ENCODE results near the gene LRRC10.
A peak's percentile ranks its signal among the peaks of the same experiment; 100 is the strongest.

Gene LRRC10

DNA sequence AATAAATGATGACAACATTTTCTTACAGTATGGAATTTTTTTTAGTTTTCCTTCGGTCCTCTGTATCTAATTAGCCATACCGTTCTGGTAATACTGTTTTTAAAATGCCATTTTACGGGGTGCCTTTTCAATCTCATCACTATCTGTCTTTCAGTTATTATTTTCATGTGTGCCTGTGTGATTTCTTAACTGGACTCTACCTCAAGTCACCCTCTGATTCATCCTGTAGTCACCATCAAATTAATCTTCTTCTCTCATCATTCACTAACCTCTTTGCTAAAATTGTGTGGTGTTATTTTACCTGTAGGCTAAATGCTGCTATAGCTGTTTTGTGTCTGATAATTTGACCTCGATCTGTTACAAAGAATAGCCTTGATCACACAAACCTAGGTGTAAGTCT lies 41.5 kb downstream of the LRRC10 start:
- peaks cover 45% of the 10 kb centered on the region for H3K36me3 Mint-ChIP-seq (ENCODE audit: low read depth)
- H3K4me1 Mint-ChIP-seq (ENCODE audit: low read depth): no peaks in the 10 kb centered on the region

DNA sequence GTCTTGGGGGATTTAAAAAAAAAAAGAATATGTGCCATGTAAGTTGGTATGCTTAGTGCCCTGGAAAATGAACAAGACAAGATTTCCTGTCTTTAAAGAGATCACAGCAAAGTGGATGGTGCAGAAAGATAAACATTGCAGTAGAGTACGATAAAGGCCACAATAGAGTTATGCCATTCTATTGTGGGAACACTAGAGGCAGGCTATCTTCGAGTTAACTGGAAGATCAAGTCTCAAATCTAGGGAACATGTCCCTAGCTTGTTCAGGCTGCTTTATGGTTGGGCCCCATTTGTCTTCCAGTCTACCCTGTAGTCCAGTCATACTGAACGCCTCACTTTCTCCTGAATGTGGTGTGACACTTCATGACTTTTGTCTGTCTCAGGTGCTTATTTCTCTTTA lies 44.1 kb downstream of the LRRC10 start:
- H3K4me3 Mint-ChIP-seq: no peak overlapping the region
- peak overlapping the region; percentile 16 for H3K27ac Mint-ChIP-seq
- no peaks in the 10 kb centered on the region for H3K9me3 Mint-ChIP-seq
- H3K27me3 Mint-ChIP-seq: no peaks in the 10 kb centered on the region
- H3K4me1 Mint-ChIP-seq (ENCODE audit: low read depth): no peaks in the 10 kb centered on the region
- H3K36me3 Mint-ChIP-seq (ENCODE audit: low read depth): peaks cover 26% of the 10 kb centered on the region

More for the DNA sequence above, 41.5 kb downstream of the LRRC10 start:
- no peak overlapping the region for H3K4me3 Mint-ChIP-seq
- H3K27me3 Mint-ChIP-seq: no peaks in the 10 kb centered on the region
- H3K9me3 Mint-ChIP-seq: no peaks in the 10 kb centered on the region
- H3K27ac Mint-ChIP-seq: no peak overlapping the region

DNA sequence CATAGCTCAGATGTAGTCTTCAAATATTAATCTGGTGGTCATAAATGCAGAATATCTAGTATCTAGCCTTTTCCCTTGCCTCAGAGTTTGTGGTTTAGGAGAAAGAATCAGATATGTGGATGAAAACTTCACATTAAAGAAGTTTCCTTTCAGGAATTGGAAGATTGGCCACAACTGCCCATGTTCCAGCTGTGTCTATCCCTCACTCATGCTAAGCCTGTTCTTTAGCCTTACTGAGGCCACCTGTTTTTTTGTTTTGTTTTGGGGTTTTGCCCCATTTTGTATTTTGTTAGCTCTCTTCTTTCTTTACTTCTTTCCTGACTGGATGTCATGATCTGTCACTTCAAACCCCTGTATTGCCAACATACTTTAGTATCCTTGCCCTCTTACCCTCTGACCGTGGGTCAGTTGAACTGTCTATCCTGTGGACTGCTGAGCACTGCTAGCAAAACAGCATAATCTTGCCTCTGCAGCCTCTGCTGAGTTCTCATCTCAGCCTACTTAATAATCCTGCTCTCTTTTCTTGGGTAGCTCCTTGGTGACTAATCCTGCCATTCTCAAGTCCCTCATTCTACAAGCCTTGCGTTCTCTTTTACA lies 47.4 kb downstream of the LRRC10 start:
- Mint-ChIP-seq H3K9me3 (no peaks in the 10 kb centered on the region), H3K27me3 (no peaks in the 10 kb centered on the region), H3K4me3 (no peak overlapping the region), H3K27ac (no peak overlapping the region), H3K36me3 (ENCODE audit: low read depth) (peaks cover 7% of the 10 kb centered on the region), H3K4me1 (ENCODE audit: low read depth) (no peaks in the 10 kb centered on the region)

All from stimulated activated naive CD8-positive, alpha-beta T cell treated with anti-CD3 and anti-CD28 coated beads, Interleukin-15, Interleukin-2, amounts not matched to agents 100 ng/mL and 50 ng/mL, for 24 hours (primary cell).